Embryonic facial prominence (tissue), 1 donor: ENCODE data around the gene RCN1.
"Not testable (repeated sequence)": the region's sequence is repeated elsewhere in the genome, so short reads cannot be mapped to it uniquely, and the experiment has no call there.

Experiments used
- DNase-seq: peaks from one replicate; pipeline ENCODE4 v3.0.0-alpha.2; 2016; ENCODE audit errors: extremely low spot score

Gene RCN1

DNA sequence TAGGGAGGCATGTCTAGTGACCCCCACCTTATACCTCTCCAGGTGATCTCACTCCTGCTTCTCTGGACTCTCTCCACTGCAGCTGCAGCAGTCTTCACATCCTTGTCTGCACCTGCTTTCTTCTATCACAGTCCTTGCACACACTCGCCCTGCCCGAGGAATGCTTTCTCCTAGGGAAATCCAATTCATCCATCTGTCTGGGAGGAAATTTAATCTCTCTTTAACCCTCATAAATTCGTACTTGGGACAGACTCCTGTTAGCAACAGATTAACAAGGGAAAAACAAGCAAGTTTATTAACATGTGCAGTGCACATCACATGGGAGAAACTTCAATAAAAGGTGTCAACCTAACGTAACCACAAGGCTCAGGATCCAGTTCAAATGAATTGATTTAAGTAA is 11.3 kb upstream of the RCN1 start:
- no peak for DNase-seq

DNA sequence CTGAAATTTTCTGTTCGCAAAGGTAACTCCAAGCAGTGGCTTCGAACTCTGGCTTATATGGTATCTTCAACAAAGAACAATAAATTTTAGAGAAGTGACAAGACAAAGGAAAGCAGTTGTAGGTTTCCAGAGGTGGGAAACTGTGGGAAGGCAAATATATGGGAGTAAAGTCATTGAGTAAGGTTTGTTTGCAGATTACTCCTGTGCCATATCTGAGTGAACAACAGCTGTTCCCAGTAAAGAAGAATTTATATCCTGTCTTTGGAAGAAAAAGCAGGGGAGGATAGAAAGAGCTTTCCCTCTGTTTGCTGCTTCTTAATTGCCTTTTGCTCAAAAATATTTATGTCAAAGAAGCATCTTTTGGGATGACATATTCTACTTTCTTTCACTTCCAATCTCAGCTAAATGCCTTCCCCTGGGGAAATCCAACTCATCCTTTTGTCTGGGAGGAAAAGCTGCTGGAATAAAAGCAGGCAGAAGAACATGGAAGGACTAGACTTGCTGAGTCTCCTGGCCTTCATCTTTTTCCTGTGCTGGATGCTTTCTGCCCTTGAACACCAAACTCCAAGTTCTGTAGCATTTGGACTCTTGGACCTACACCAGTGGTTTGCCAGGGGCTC is 10.4 kb upstream of the RCN1 start:
- DNase-seq = no peak

DNA sequence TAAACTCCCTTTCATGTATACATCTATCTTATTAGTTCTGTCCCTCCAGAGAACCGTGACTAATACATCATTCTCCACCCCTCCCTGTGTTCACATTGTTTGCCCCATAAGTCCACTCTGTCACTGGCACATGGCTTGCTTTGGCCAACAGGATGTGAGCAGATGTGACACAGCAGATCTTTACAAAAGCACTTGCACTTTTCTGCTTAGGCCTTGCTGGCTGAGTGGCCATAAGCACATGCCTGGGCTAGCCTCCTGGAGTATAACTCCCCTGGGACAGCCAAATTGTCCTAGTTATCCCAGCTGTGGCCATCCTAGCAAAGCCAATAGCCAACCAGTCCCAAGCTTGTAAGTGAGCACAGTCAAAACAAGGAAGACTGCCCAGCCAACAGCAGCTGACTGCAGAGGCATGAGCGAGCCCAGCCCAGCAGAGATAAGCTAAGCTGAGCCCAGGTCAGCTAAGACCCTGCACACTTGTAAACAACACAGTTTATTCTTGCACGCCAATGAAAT is 9.7 kb upstream of the RCN1 start:
- DNase-seq = no peak

DNA sequence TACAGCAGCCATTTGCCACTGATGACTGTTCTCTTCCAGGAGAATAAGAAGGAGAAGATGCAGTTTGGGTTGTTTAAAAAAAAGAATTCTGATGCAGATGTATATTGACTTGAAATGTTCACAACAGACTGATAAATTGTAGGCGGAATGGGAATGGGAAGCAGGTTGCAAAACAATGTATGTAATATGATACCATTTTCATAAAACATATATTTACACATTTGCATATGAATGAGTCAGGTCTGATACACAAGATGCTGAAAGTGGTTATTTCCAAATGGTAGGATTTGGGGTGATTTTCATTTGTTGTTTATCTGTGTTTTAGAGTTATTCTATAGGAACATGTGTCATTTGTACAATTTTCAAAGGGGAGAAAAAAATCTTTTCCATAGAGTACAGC is 9.0 kb upstream of the RCN1 start:
- DNase-seq = no peak

DNA sequence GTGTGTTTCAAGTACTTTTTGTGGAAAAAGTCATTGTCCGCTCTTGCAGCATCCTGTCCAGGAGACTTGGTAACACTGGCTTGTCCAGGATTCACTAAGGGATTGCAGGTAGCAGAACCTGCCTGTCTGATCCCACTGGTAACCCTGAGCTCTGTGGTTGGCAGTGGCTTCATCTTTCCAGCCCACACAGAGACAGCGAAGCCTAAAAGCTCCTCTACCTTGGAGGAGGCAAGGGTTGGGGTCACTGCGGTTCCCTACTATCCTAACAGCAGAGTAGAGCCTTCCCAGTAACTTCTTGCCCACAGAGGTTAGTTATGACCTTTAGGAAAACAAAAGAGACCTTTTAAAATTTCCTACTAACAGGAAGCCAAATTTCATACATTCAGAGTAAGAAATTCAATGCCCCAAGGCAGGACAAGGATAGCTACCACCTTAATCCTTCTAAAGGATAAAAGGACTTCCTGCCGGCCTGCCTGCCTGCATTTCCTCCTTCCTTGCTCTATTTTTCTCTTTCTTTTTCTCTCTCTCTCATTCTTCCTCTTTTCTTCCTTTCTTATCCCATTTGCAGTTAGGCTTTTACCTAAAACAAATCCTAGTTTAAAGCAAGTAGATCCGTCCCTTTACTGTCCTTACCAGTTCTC is 8.4 kb upstream of the RCN1 start:
- no peak for DNase-seq

DNA sequence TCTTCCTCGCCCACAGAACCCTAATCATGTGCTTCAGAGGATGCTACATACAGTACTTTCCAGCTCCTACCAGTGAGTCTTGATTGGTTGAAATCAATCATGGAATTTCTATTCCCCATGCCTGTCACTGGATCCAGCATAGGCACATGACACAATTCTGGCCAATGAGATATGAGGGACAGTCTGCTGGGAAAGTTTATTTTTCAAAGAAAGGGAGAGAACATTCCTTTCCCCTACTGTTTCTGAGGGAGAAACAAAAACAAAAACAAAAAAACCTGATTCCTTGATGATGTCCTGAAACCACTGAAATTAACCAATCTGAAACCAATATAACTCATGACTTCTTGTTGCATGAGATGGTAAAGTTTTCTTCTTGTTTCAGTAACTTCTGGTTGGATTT is 3.3 kb upstream of the RCN1 start:
- DNase-seq = no peak

DNA sequence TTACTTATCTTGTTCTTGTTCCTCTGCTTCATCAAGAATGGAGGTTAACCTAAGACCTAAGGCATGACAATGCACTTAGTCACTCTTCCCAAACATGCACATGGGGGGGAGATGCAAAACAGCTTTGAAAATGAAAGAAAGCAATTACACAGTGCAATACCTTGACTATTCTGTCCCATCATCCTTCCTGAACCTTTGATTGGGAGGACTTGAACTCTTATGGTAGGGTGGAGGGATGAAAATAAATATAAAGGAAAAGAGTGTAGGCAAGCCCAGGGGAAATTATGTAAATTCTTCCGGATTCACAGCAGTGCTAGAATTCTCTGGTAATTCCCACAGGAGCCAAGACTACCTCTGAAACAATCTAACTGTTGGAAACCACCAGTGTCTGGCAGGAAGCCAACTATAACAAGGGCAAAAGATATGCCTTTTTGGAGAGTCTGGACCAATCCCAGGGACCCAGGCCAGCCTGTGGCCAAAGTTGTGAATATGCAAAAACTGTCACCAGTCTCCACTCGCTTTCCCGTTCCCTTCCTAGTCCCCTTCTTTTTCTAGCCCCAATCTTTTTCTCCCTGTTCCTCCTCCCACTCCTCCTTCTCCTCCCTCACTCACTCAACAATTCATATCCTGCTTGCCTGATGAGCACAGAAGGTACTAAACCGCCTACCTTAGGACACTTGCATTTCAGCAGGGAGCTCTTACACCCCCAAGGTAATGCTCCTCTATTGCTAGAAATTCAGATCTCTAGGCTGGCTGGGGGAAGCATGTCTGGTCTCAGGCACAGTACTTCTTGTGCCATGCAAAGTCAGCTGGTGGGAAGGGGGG is 2.5 kb upstream of the RCN1 start:
- DNase-seq = no peak

DNA sequence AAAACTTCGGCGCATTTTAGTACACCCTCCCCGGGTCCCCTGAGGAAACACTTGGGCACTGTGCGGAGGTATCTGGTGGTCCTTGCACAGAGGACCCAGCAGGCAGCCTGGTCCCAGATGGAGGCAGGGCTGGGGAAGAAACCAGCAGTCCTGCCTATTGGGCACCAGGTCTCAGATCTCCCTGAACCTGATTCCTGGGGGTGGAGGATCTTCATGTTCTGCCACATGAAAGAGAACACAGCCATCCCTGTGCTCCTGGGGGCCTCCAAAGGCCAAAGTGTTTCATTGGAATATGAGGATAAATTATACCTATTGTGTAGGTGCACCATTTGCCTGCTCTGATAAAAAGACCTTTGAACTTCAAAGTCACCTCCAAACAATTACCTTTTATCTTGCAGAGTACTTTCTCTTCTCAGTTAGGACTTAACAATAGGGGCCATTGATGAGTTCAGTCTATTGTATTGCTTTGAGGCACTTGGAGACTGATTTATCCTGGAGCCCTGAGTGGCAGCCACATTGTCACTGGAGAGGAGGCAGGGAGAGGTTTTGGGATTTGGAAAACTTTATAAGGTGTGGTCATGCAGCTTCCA is 1.8 kb downstream of the RCN1 start:
- DNase-seq = no peak

DNA sequence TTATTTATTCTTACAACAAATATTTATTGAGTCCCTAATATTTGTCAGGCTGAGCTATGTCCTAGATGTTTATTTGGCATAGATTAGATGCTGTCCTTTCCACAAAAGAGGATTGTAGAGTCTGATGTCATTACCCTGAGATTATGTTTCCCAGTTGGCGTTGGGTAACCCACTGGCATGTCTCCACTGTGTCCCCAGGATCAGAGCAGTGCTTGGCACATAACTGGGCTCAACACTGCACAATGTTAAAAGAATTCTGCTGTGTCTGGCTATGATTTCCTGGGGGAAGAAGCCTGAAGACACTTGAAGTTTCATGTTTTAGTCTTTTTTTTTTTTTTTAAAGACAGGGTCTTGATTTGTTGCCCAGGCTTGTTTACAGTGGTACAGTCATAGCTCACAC is 4.0 kb downstream of the RCN1 start:
- no peak for DNase-seq

DNA sequence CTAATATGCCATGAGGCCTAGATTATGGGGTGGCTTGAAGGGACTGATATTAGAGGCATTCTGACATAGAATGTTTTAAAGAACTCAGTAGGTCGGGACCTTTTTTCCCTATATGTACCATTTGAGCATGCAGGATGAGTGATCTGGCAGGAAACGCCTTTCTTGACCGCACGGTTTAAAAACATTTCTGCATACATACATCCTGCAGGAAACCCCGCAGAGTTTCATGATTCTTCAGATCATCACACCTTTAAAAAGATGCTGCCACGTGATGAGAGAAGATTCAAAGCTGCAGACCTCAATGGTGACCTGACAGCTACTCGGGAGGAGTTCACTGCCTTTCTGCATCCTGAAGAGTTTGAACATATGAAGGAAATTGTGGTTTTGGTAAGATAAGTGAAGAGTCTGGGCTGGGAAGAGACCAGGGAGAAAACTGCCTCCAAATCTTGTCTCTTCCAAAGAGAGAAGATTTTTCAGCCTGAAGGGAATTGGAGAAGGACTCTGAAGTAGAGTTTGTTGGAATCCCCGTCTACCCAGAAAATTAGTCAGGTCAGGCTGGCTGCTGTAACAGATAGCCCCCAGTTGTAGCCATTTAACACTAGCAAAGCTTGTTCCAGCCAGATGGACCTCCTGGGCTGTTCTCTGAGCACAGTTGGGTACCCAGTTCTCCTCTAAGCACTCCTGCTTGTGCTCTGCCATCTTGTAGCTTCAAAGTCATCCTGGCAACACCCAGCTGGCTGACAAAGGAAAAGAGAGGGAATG is 7.4 kb downstream of the RCN1 start:
- DNase-seq = no peak

DNA sequence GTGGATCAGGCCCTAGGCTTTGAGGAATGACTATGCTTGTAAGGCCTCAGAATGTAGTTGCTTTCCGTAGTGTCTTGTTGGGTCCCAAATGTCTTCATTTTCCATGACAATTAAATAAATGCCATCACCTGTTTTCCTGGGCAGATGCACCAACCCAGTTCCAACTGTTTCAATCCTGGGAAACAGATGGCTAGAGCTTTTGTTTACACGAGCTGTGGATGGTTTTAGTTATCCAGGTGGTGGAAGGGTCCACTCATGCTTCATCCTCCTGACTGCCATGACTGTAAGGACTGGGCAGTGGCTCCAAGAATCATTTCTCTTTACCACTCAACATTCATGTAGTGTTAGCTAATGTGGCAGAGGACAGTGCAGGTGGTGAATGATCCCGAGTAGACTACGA is 8.6 kb downstream of the RCN1 start:
- no peak for DNase-seq

DNA sequence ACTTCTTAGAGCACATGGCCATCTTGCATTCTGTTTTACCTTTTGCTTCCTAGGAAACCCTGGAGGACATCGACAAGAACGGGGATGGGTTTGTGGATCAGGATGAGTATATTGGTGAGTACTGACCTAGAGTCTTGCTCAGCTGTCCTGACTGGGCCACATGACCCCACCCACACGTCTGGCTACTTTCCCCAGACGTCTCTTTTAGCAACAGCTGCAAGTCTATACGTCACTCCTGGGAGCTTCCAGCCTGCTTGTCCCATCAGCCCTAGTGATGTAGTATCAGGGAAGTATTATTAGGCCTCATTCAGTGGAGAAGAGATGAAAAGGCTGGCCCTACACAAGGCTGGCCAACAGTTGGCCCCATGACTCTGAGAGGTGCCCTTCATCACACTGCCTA is 9.6 kb downstream of the RCN1 start:
- DNase-seq = no peak

DNA sequence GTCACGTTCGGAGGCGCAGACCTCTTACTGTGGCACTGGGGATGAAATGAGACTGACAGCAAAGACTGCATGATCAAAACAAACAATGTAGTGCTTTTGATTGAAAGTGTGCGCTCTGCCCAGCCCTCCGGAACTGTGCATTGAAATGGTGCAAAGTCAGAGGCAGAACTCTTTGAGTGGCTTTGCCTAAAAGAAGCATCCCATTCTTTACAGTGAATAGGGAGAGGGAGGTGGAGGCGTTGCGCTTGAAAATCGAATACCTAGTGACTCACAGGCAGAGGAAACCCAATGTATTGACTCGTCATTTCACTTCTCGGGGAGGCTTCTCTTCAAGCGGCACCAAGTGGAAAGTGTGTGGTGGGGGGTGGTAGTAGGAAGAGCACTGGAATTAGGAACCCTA is 10.9 kb downstream of the RCN1 start:
- DNase-seq = no peak

DNA sequence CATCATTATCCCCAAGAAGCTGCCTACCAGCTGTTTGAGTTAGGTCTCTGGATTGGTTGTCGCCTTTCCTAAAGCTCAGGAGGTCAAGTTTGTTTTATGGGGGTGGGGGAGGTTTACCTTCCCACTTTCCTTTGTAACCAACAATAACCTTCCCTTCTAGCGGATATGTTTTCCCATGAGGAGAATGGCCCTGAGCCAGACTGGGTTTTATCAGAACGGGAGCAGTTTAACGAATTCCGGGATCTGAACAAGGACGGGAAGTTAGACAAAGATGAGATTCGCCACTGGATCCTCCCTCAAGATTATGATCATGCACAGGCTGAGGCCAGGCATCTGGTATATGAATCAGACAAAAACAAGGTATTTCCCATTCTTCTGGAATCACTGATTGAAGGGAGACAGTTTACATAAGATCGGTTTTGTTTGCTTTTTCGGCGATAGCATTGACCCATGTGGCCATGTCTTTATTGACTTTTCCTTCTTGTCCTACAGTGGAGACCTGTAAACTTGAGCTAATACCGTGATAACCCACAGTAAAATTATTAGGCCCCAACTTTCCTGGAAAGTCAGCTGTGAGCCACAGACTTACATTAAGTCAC is 12.3 kb downstream of the RCN1 start:
- not testable (repeated sequence) for DNase-seq

DNA sequence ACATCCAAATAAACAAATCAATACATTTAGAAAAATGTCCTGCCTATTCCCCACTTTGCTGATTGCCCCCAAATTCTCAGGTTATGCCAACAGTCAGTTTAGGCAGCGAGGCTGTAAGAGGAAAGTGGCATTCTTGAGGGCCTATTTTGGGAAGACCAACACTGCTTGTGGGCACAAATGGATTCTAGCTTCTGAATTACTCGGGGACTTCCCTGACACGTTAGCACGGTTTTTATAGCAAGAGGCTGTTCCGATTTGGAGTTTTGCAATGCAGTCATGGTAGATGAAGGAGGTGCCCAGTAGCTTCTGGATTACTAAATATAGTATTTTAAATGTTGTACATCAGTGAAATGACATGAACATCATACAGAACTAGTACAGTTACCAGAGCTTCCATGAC is 13.1 kb downstream of the RCN1 start:
- no peak for DNase-seq

DNA sequence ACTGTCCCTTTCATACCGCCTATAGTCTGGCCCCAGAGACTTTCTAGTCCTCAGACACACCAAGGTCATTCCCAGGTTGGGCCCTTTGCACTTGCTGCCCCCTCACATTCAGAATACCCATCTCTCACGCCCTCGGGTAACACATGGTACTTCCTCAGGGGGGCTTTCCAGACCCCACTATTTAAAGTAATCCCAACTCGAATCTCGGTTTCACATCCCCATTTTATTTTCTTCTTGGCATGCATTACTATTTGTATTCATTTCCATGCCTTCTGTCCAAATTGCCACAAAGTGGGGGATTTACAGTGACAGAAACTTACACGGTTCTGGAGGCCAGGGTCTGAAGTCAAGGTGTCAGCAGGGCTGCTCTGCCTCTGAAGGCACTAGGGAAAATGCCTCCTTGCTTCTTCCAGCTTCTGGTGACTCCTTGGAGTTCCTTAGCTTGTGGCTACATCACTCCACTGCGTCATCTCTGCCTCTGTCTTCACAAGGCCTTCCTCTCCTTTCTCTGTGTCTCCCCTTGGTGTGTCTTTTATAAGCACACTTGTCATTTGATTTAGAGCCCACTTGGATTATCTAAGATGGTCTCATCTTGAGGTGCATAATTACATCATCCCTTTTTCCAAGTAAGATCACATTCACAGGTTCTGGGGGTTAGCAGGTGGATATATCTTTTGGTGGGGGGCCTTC is 15.1 kb downstream of the RCN1 start:
- DNase-seq = no peak

DNA sequence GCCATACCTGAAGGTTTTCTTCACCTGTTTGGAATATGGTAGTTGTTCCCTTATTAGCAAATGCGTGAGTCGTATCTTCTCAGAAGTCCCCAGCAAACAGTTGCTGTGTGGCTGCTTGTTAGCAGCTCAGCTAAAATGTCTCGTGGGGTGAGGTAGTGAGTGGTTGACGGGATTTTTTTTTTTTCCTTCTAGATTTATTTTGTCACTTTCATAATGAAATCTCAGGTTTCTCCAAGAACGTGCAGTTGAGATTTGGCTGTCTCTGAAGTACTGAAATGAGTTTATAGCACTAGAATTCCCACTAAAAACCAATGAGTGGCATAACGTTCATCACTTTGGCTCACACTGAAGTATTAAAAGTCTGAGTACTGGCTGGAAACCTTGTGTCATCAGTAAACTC is 16.8 kb downstream of the RCN1 start:
- DNase-seq = no peak

DNA sequence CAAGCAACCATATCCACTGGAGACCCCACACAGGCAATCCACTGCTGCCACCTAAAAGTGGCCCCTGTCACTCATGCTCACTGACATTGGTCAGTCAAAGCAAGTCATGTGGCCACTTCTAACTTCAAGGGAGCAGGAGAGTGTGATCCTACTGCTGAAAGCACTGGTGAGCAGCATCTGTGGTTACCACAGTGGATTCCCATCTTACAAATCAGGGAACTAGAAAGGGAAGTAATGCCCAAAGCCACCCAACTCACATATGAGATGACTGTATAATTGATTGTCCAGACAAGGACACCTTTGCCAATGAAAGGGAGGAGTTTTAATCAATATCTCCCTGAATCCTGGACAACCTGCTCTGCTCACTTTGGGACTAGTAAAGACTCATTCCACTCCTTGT is 17.7 kb downstream of the RCN1 start:
- no peak for DNase-seq

DNA sequence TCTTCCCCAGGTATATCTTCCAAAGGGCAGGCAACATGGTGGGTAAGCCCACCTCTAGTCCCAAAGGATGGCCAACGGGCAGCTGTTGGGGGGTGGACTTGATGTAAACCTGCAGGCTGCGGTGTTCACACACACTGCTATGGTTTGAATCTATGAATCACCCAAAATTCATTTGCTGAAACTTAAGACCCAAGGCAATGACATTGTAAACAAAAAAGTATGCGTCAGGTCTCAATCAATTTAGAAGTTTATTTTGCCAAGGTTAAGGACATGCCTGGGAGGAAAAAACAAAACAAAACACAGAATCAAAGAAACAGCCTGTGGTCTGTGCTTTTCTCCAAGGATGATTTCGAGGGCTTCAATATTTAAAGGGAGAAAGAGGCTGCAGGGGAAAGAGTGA is 18.3 kb downstream of the RCN1 start:
- no peak for DNase-seq

DNA sequence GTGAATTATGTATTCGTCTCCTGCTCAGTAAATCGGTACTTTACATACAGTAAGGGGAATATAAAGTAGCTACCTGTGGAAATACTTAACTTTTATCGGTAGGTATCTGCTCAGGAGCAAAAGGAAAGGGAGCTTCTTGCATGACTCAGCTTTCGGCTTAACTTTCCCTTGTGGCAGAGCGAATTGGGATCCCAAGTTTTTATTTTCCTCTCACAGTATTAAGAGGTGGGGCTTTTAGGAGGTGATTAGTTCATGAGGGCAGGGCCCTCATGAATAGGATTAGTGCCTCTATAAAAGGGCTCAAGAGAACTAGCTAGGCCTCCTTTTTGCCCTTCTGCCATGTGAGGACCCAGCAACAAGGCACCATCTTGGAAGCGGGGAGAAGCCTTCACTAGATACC is 18.7 kb downstream of the RCN1 start:
- DNase-seq = no peak

DNA sequence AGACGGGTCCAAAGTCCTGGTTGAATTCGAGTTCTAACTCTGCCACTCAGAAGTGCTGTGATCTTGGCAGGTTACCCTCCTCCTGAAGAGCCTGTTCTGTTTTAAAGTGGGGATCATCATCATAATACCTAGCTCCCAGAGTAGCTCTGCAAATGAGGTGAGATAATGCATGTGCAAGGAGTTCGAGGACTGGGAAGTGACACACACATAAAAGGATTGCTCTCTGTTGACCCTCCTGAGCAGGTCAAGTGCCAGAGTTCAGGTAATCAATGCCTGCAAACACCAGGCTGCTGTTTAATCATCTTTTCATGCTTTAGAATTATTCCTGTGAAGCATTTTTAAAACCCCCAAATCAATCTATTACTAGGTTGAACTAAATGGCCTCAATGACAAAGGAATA is 19.9 kb downstream of the RCN1 start:
- DNase-seq = no peak
